ENCODE data around the gene SLC14A1. TPM values are rescaled to one million over a fixed set of nuclear protein-coding genes. Genes with fewer than 3 reads are reported as not detected.
A peak's percentile ranks its signal among the peaks of the same experiment; 100 is the strongest.

Gene SLC14A1
- total and polyA plus RNA-seq, 2 of the 8 experiments (the other 6 are each of a cell fraction or from before 2014, with no cell fraction given): 0.18 TPM; not detected in 1

- POLR2A ChIA-PET (ENCODE audit: partially characterized antibody): interaction anchor here (0.7 to 3.0 kb wide), 2 partner anchors 14 to 15 kb away, joined by 3 to 15 read pairs; no protein-coding TSS in a partner anchor
Measured at GRCh38 chr18:45760462-45761036, 36.6 kb downstream of the SLC14A1 start.

More at GRCh38 chr18:45760462-45761036, 36.6 kb downstream of the SLC14A1 start:
- peak overlapping the region in 1 of 4 experiments; percentile 31; a peak in 1 of 8 replicates for H3K4me3 ChIP-seq (ENCODE audit: extremely low read depth in 1 of 4, insufficient read depth in 2 of 4, low read depth in 3 of 4, low read length in 4 of 4)
- peak overlapping the region; percentile 99; the same call in 1 of the 2 replicates for H2BK20ac ChIP-seq (ENCODE audit: low read length)
- no peaks in the 10 kb centered on the region for H3K79me2 ChIP-seq (ENCODE audit: control insufficient read depth in 1 of 2, insufficient read depth in 2 of 2, low read length in 2 of 2)
- H3K9ac ChIP-seq (replicated peaks in 1 of 4; ENCODE audit: extremely low read depth in 1 of 4, low read depth in 3 of 4, low read length in 3 of 4): no peak overlapping the region
- peak overlapping the region; percentile 13; the same call in 1 of the 2 replicates for H2BK12ac ChIP-seq (ENCODE audit: low read depth, low read length)
- CTCF ChIA-PET (ENCODE audit: partially characterized antibody): interaction anchor here (1.1 to 1.5 kb wide), 2 partner anchors 21 to 69 kb away, joined by 3 to 6 read pairs; no protein-coding TSS in a partner anchor
- no peak overlapping the region for H2BK15ac ChIP-seq (ENCODE audit: low read length)
- no peak overlapping the region for H3K23ac ChIP-seq (ENCODE audit: insufficient read length)
- H2AFZ ChIP-seq (ENCODE audit: low read length): no peak overlapping the region
- H4K8ac ChIP-seq (ENCODE audit: extremely low read depth, insufficient read depth, low read length): no peak overlapping the region
- H3K4me1 ChIP-seq (replicated peaks in 1 of 4; ENCODE audit: control insufficient read depth in 3 of 4, insufficient read depth in 4 of 4, low read length in 3 of 4): peaks cover 2 to 29% (median 17%) of the 10 kb centered on the region in 4 experiments
- peak overlapping the region; percentile 74 for H4K5ac ChIP-seq (ENCODE audit: insufficient read length, low read depth, low read length)
- TF ChIP-seq MAX (IDR thresholded peaks at IDR 0.05): peak; percentile 58; the same call in 1 of the 2 replicates
- peak; percentile 29 to 70; a peak in 1 of 4 replicates for TF ChIP-seq SIN3A (conservative IDR thresholded peaks at IDR 0.05 in 1 of 2, IDR thresholded peaks at IDR 0.05 in 1 of 2; ENCODE audit: low read depth in 1 of 2, low read length in 2 of 2)
- peak; percentile 55; the same call in 1 of the 2 replicates for TF ChIP-seq TEAD4 (IDR thresholded peaks at IDR 0.05; ENCODE audit: low read depth, low read length)
- no peak for TF ChIP-seq POU5F1 (IDR thresholded peaks at IDR 0.05; ENCODE audit: low read depth, low read length)
- 0 out of 2 replicates have a peak, but pooled peaks have one; percentile 2 for TF ChIP-seq USF2 (IDR thresholded peaks at IDR 0.05; ENCODE audit: low read length)
- TF ChIP-seq E2F6 (IDR thresholded peaks at IDR 0.05): peak; percentile 53; the same call in 1 of the 2 replicates
- TF ChIP-seq BRCA1 (IDR thresholded peaks at IDR 0.05; ENCODE audit: low read depth, low read length): no peak
- no peak overlapping the region for H3K56ac ChIP-seq (replicated peaks; ENCODE audit: insufficient read length, low read depth, low read length)
- H3K4me2 ChIP-seq (ENCODE audit: insufficient read depth in 1 of 2, low read depth in 2 of 2, low read length in 2 of 2): peak overlapping the region; percentile 51 to 61
- 0 out of 2 replicates have a peak overlapping the region, but pooled peaks have one; percentile 33 for H3K27ac ChIP-seq (ENCODE audit: low read depth, low read length)
- H3K9me3 ChIP-seq (ENCODE audit: insufficient read depth in 2 of 2, low read depth in 1 of 2, low read length in 1 of 2): no peaks in the 10 kb centered on the region; a peak in 1 of 4 replicates
- peak overlapping the region; percentile 97 for H4K91ac ChIP-seq (replicated peaks; ENCODE audit: insufficient read length, low read length)
- peak overlapping the region; percentile 93 for H2BK120ac ChIP-seq (replicated peaks; ENCODE audit: low read depth, low read length)
- no peaks in the 10 kb centered on the region for H4K20me1 ChIP-seq (replicated peaks in 1 of 2; ENCODE audit: control insufficient read depth in 1 of 2, insufficient read depth in 2 of 2, low read length in 2 of 2)
- DNase-seq (ENCODE audit: low read depth in 1 of 2, low spot score in 2 of 2): peak in 1 of 2 experiments; percentile 63
- H3K18ac ChIP-seq (ENCODE audit: extremely low read depth, low read length): peak overlapping the region; percentile 98
- H3K23me2 ChIP-seq (ENCODE audit: low read depth, low read length): no peaks in the 10 kb centered on the region
- H2BK5ac ChIP-seq (ENCODE audit: low read depth, low read length): peak overlapping the region; percentile 98; the same call in 1 of the 2 replicates
- H2AK5ac ChIP-seq (ENCODE audit: low read depth, low read length): no peak overlapping the region
- no peaks in the 10 kb centered on the region for H3K79me1 ChIP-seq (ENCODE audit: low read depth, low read length)
- no peaks in the 10 kb centered on the region for H3K27me3 ChIP-seq (replicated peaks in 1 of 4; ENCODE audit: control insufficient read depth in 3 of 4, extremely low read depth in 1 of 4, insufficient read depth in 3 of 4, low read length in 3 of 4)
- H3K14ac ChIP-seq (ENCODE audit: insufficient read length): no peak overlapping the region
- FAIRE-seq: peak; percentile 99
- 15% methylated on average over 5 of the region's 5 CpGs; no CpG with 5 or more reads in 1 of the 2 experiments for WGBS, 2 experiments (ENCODE audit: extremely low coverage in 1 of 2, insufficient coverage in 1 of 2, insufficient read length in 1 of 2, insufficient replicate concordance in 2 of 2, low coverage in 1 of 2, low lambda C conversion rate in 2 of 2, missing lambda C conversion rate in 1 of 2)
- no peaks in the 10 kb centered on the region for H3K36me3 ChIP-seq (ENCODE audit: control insufficient read depth in 2 of 4, insufficient read depth in 4 of 4, low read length in 3 of 4)
- H3K4ac ChIP-seq (replicated peaks; ENCODE audit: insufficient read length, low read depth, low read length): peak overlapping the region; percentile 95
